CD14-positive monocyte (primary cell): Measurements from ENCODE around the gene HERC6. TPM values are rescaled to one million over a fixed set of nuclear protein-coding genes. Genes with fewer than 3 reads are reported as not detected.

Experiments
- DNase-seq, 3 donors: peaks; one replicate each; pipeline ENCODE4 v3.0.0-alpha.2; 2011 to 2022
- H2AFZ ChIP-seq: 2 replicates; pipeline ENCODE4 v1.6.0; 2012; ENCODE audit warnings: mild to moderate bottlenecking, low read depth, low read length, inconsistent platforms; ENCODE audit not compliant: insufficient read depth, poor library complexity, severe bottlenecking
- H3K27ac ChIP-seq, 2 donors: 1 replicate in 1 of 2; 2 replicates in 1 of 2; pipeline ENCODE4 v1.5.1; 2012 to 2013; ENCODE audit warnings: low read length in 2 of 2, control low read depth in 1 of 2, inconsistent platforms in 1 of 2, low read depth in 1 of 2, mild to moderate bottlenecking in 1 of 2
- H3K27me3 ChIP-seq, 2 donors: one replicate each; pipeline versions ENCODE4 v1.6.0 to v1.6.1; 2011 to 2013; ENCODE audit warnings: low read length in 2 of 2; ENCODE audit not compliant: control insufficient read depth in 2 of 2, insufficient read depth in 2 of 2
- H3K36me3 ChIP-seq, 2 donors: replicated peaks in 1 of 2; 1 replicate in 1 of 2; 2 replicates in 1 of 2; pipeline versions ENCODE4 v1.5.1 to v1.6.1; 2012 to 2013; ENCODE audit warnings: low read length in 2 of 2, control low read depth in 1 of 2, inconsistent platforms in 1 of 2, mild to moderate bottlenecking in 1 of 2; ENCODE audit not compliant: insufficient read depth in 2 of 2, control insufficient read depth in 1 of 2
- H3K4me1 ChIP-seq, 2 donors: 1 replicate in 1 of 2; 2 replicates in 1 of 2; pipeline versions ENCODE4 v1.5.1 to v1.6.1; 2012 to 2013; ENCODE audit warnings: low read length in 2 of 2, control low read depth in 1 of 2, inconsistent platforms in 1 of 2, mild to moderate bottlenecking in 1 of 2, moderate library complexity in 1 of 2; ENCODE audit not compliant: insufficient read depth in 2 of 2, control insufficient read depth in 1 of 2
- H3K4me2 ChIP-seq: replicated peaks from 2 replicates; pipeline ENCODE3; 2012; ENCODE audit warnings: low read length, moderate library complexity, mild to moderate bottlenecking; ENCODE audit not compliant: poor library complexity, severe bottlenecking; ENCODE audit errors: extremely low read depth
- H3K4me3 ChIP-seq, 3 experiments: fragments of 200-600 bp in 1 of 3; sonication (generic) in 1 of 3; replicated peaks in 1 of 3; 1 replicate in 2 of 3; 2 replicates in 1 of 3; pipeline ENCODE4 v1.5.1; 2011 to 2013; ENCODE audit warnings: low read length in 3 of 3, mild to moderate bottlenecking in 3 of 3, control low read depth in 2 of 3, low read depth in 2 of 3, inconsistent platforms in 1 of 3, moderate library complexity in 1 of 3
- H3K79me2 ChIP-seq: 2 replicates; pipeline ENCODE4 v1.6.0; 2012; ENCODE audit warnings: mild to moderate bottlenecking, control low read depth, inconsistent platforms, low read length, moderate library complexity; ENCODE audit not compliant: insufficient read depth
- H3K9ac ChIP-seq: 2 replicates; pipeline ENCODE4 v1.6.0; 2017; ENCODE audit warnings: low read length, mild to moderate bottlenecking; ENCODE audit not compliant: insufficient read depth, poor library complexity, severe bottlenecking
- H3K9me3 ChIP-seq, 2 donors: replicated peaks in 1 of 2; 1 replicate in 1 of 2; 2 replicates in 1 of 2; pipeline versions ENCODE4 v1.5.1 to v1.6.1; 2012 to 2013; ENCODE audit warnings: low read length in 2 of 2, control low read depth in 1 of 2; ENCODE audit not compliant: control insufficient read depth in 1 of 2, insufficient read depth in 1 of 2
- H4K20me1 ChIP-seq: 2 replicates; pipeline ENCODE4 v1.6.0; 2012; ENCODE audit warnings: mild to moderate bottlenecking, low read length, control low read depth, moderate library complexity; ENCODE audit not compliant: insufficient read depth
- H3K27ac Mint-ChIP-seq, 7 donors: one replicate each; pipeline ENCODE4 v1.8.0; 2020; ENCODE audit warnings: mild to moderate bottlenecking in 7 of 7, mixed read lengths in 7 of 7, moderate library complexity in 6 of 7, inconsistent platforms in 2 of 7
- H3K27me3 Mint-ChIP-seq, 3 donors: one replicate each; pipeline ENCODE4 v1.8.0; 2021 to 2022; ENCODE audit warnings: low read depth in 3 of 3, mild to moderate bottlenecking in 3 of 3, mixed read lengths in 3 of 3, moderate library complexity in 3 of 3, inconsistent platforms in 1 of 3
- H3K36me3 Mint-ChIP-seq, 2 donors: one replicate each; pipeline ENCODE4 v1.8.0; 2020; ENCODE audit warnings: mixed read lengths in 2 of 2, inconsistent platforms in 1 of 2, mild to moderate bottlenecking in 1 of 2
- H3K4me1 Mint-ChIP-seq: one replicate; pipeline ENCODE4 v1.8.0; 2020; ENCODE audit warnings: mild to moderate bottlenecking, mixed read lengths
- H3K4me3 Mint-ChIP-seq, 2 donors: one replicate each; pipeline ENCODE4 v1.8.0; 2020; ENCODE audit warnings: mild to moderate bottlenecking in 2 of 2, mixed read lengths in 2 of 2, moderate library complexity in 1 of 2
- H3K9me3 Mint-ChIP-seq, 7 donors: one replicate each; pipeline ENCODE4 v1.8.0; 2020 to 2022; ENCODE audit warnings: mixed read lengths in 7 of 7, mild to moderate bottlenecking in 6 of 7, moderate library complexity in 6 of 7, inconsistent platforms in 2 of 7
- CTCF ChIP-seq: fragments of 200-600 bp; IDR thresholded peaks from one replicate; pipeline ENCODE4 v1.8.0; 2022; ENCODE audit warnings: antibody characterized with exemption, mild to moderate bottlenecking
- WGBS: methylation state at CpG from one replicate; pipeline ENCODE4 v1.1.5; 2013; ENCODE audit warnings: missing lambda C conversion rate; ENCODE audit not compliant: insufficient coverage; 5-methylcytosine and 5-hydroxymethylcytosine counted together
- intact Hi-C, 2 donors: fragments of 100-400 bp; cut with micrococcal nuclease; formaldehyde crosslinking; loops; one replicate each; pipeline versions ENCODE4 v1.15.0 to v1.15.1; 2023
- polyA plus RNA-seq, 3 donors: library from polyadenylated mRNA; depleted of rRNA in 1 of 3; unstranded in 2 of 3; stranded (reverse) in 1 of 3; fragments of 300-500 nt in 2 of 3; fragments of >200 nt in 1 of 3; fragmentation: Illumina TruSeq in 2 of 3; gene quantifications; 1 replicate in 2 of 3; 2 replicates in 1 of 3; pipeline ENCODE4 v1.2.3, GENCODE V29; 2012 to 2021

HERC6 gene
- polyA plus RNA-seq, 3 donors: 4.1 to 9.4 (median 6.1) TPM

GRCh38 chr4:88359558-88359957 lies 19.1 kb upstream of the HERC6 start:
- 97% methylated on average over 5 of the region's 10 CpGs for WGBS

GRCh38 chr4:88360256-88360655 lies 18.4 kb upstream of the HERC6 start:
- WGBS: 92% methylated on average over 6 of the region's 7 CpGs
- H3K4me2 ChIP-seq: no peak overlapping the region
- no peak for TF ChIP-seq CTCF
- Mint-ChIP-seq H3K4me3 (no peak overlapping the region), H3K27me3 (peaks cover 0 to 6% (median 1%) of the 10 kb centered on the region in 3 donors), H3K4me1 (no peaks in the 10 kb centered on the region), H3K9me3 (peaks cover 20 to 47% (median 29%) of the 10 kb centered on the region in 7 donors), H3K27ac (no peak overlapping the region), H3K36me3 (no peaks in the 10 kb centered on the region)
- no peak for DNase-seq
- H3K36me3 ChIP-seq: no peaks in the 10 kb centered on the region
- intact Hi-C loops: loop anchor here in 1 of 2 donors (10.0 kb wide), 1 partner anchor 155 kb away; no protein-coding TSS in a partner anchor
- no peaks in the 10 kb centered on the region for H3K27me3 ChIP-seq
- no peaks in the 10 kb centered on the region for H3K4me1 ChIP-seq
- no peak overlapping the region for H3K27ac ChIP-seq
- no peaks in the 10 kb centered on the region for H3K79me2 ChIP-seq
- no peak overlapping the region for H3K4me3 ChIP-seq
- H4K20me1 ChIP-seq: no peaks in the 10 kb centered on the region
- H2AFZ ChIP-seq: no peak overlapping the region
- H3K9me3 ChIP-seq: peaks cover 27 to 32% of the 10 kb centered on the region in 2 donors
- no peak overlapping the region for H3K9ac ChIP-seq

More at GRCh38 chr4:88359558-88359957, 19.1 kb upstream of the HERC6 start:
- Histone ChIP-seq H3K79me2 (no peaks in the 10 kb centered on the region), H2AFZ (no peak overlapping the region), H3K4me2 (no peak overlapping the region), H3K27me3 (no peaks in the 10 kb centered on the region), H3K36me3 (no peaks in the 10 kb centered on the region), H3K9ac (no peak overlapping the region), H4K20me1 (no peaks in the 10 kb centered on the region), H3K9me3 (peaks cover 26 to 31% of the 10 kb centered on the region in 2 donors), H3K4me3 (no peak overlapping the region), H3K27ac (no peak overlapping the region), H3K4me1 (no peaks in the 10 kb centered on the region)
- peaks cover 19 to 41% (median 27%) of the 10 kb centered on the region in 7 donors for H3K9me3 Mint-ChIP-seq
- H3K36me3 Mint-ChIP-seq: no peaks in the 10 kb centered on the region
- intact Hi-C loops: no loop called here
- H3K27ac Mint-ChIP-seq: no peak overlapping the region
- no peak for DNase-seq
- no peaks in the 10 kb centered on the region for H3K4me1 Mint-ChIP-seq
- H3K4me3 Mint-ChIP-seq: no peak overlapping the region
- no peak for TF ChIP-seq CTCF
- peaks cover 0 to 6% (median 1%) of the 10 kb centered on the region in 3 donors for H3K27me3 Mint-ChIP-seq
